ENCODE measurements around the gene ARHGAP25. TPM values are rescaled to one million over a fixed set of nuclear protein-coding genes. Genes with fewer than 3 reads are reported as not detected.

The ARHGAP25 gene
- total and polyA plus RNA-seq, 4 donors = 3.5 to 7.0 (median 5.3) TPM

- 82% methylated on average over 3 of the region's 3 CpGs for WGBS
- Histone ChIP-seq H3K27ac (ENCODE audit: low read depth in 1 of 2, low read length in 2 of 2) (no peak overlapping the region), H3K4me3 (ENCODE audit: low read depth in 1 of 3, low read length in 3 of 3) (no peak overlapping the region), H3K27me3 (ENCODE audit: control insufficient read depth in 4 of 4, insufficient read depth in 4 of 4, low read length in 3 of 4) (peaks cover 0 to 4% (median 0%) of the 10 kb centered on the region in 4 donors), H3K4me1 (ENCODE audit: control insufficient read depth in 4 of 4, insufficient read depth in 4 of 4, low read length in 3 of 4) (peaks cover 0 to 3% (median 1%) of the 10 kb centered on the region in 4 donors), H3K9me3 (ENCODE audit: control insufficient read depth in 4 of 4, low read length in 3 of 4) (no peaks in the 10 kb centered on the region), H3K36me3 (ENCODE audit: control insufficient read depth in 4 of 4, insufficient read depth in 3 of 4, low read depth in 1 of 4, low read length in 3 of 4) (no peaks in the 10 kb centered on the region), H3K9ac (ENCODE audit: low read depth in 1 of 2, low read length in 2 of 2) (no peak overlapping the region)
- TF ChIP-seq HNF4G (IDR thresholded peaks at IDR 0.05) = no peak
- TF ChIP-seq HNF4A (conservative IDR thresholded peaks at IDR 0.05) = no peak
- no peak for TF ChIP-seq EGR1 (IDR thresholded peaks at IDR 0.05; ENCODE audit: low read depth in 2 of 2)
- no peak for TF ChIP-seq MAX (IDR thresholded peaks at IDR 0.05)
- no peak for TF ChIP-seq JUND (IDR thresholded peaks at IDR 0.05)
- TF ChIP-seq, protein P1, sequence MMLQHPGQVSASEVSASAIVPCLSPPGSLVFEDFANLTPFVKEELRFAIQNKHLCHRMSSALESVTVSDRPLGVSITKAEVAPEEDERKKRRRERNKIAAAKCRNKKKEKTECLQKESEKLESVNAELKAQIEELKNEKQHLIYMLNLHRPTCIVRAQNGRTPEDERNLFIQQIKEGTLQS (IDR thresholded peaks at IDR 0.05) = no peak
- TF ChIP-seq, protein P2, sequence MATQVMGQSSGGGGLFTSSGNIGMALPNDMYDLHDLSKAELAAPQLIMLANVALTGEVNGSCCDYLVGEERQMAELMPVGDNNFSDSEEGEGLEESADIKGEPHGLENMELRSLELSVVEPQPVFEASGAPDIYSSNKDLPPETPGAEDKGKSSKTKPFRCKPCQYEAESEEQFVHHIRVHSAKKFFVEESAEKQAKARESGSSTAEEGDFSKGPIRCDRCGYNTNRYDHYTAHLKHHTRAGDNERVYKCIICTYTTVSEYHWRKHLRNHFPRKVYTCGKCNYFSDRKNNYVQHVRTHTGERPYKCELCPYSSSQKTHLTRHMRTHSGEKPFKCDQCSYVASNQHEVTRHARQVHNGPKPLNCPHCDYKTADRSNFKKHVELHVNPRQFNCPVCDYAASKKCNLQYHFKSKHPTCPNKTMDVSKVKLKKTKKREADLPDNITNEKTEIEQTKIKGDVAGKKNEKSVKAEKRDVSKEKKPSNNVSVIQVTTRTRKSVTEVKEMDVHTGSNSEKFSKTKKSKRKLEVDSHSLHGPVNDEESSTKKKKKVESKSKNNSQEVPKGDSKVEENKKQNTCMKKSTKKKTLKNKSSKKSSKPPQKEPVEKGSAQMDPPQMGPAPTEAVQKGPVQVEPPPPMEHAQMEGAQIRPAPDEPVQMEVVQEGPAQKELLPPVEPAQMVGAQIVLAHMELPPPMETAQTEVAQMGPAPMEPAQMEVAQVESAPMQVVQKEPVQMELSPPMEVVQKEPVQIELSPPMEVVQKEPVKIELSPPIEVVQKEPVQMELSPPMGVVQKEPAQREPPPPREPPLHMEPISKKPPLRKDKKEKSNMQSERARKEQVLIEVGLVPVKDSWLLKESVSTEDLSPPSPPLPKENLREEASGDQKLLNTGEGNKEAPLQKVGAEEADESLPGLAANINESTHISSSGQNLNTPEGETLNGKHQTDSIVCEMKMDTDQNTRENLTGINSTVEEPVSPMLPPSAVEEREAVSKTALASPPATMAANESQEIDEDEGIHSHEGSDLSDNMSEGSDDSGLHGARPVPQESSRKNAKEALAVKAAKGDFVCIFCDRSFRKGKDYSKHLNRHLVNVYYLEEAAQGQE (IDR thresholded peaks at IDR 0.05) = no peak
- no peak for TF ChIP-seq RXRA (IDR thresholded peaks at IDR 0.05)
- no peak for TF ChIP-seq ZBTB33 (IDR thresholded peaks at IDR 0.05)
- no peak for TF ChIP-seq YY1 (IDR thresholded peaks at IDR 0.05)
- TF ChIP-seq FOXA2 (IDR thresholded peaks at IDR 0.05) = no peak
- TF ChIP-seq GABPA (IDR thresholded peaks at IDR 0.05 in 1 of 2, conservative IDR thresholded peaks at IDR 0.05 in 1 of 2) = no peak
- TF ChIP-seq CTCF (IDR thresholded peaks at IDR 0.05; ENCODE audit: low read depth, low read length, missing input control) = no peak
- no peak for TF ChIP-seq FOXA1 (IDR thresholded peaks at IDR 0.05)
- no peak for TF ChIP-seq NR2F2 (IDR thresholded peaks at IDR 0.05)
- TF ChIP-seq TAF1 (conservative IDR thresholded peaks at IDR 0.05) = no peak
- TF ChIP-seq SP1 (IDR thresholded peaks at IDR 0.05) = no peak
- no peak for DNase-seq (ENCODE audit: low spot score)
These were observed 17.3 kb upstream of the ARHGAP25 start for GRCh38 chr2:68717305-68717661.

- no peak overlapping the region for H3K4me3 ChIP-seq (ENCODE audit: low read depth in 1 of 3, low read length in 3 of 3)
- peaks cover 0 to 1% (median 0%) of the 10 kb centered on the region in 4 donors for H3K27me3 ChIP-seq (ENCODE audit: control insufficient read depth in 4 of 4, insufficient read depth in 4 of 4, low read length in 3 of 4)
- peaks cover 0 to 3% (median 1%) of the 10 kb centered on the region in 4 donors for H3K4me1 ChIP-seq (ENCODE audit: control insufficient read depth in 4 of 4, insufficient read depth in 4 of 4, low read length in 3 of 4)
- no peaks in the 10 kb centered on the region for H3K36me3 ChIP-seq (ENCODE audit: control insufficient read depth in 4 of 4, insufficient read depth in 3 of 4, low read depth in 1 of 4, low read length in 3 of 4)
- 93% methylated on average over 4 of the region's 4 CpGs for WGBS
- no peak overlapping the region for H3K27ac ChIP-seq (ENCODE audit: low read depth in 1 of 2, low read length in 2 of 2)
- H3K9me3 ChIP-seq (ENCODE audit: control insufficient read depth in 4 of 4, low read length in 3 of 4) = no peaks in the 10 kb centered on the region
- DNase-seq (ENCODE audit: low spot score) = no peak
- H3K9ac ChIP-seq (ENCODE audit: low read depth in 1 of 2, low read length in 2 of 2) = no peak overlapping the region
- TF ChIP-seq RXRA (IDR thresholded peaks at IDR 0.05) (no peak), YY1 (IDR thresholded peaks at IDR 0.05) (no peak), ZBTB33 (IDR thresholded peaks at IDR 0.05) (no peak), NR2F2 (IDR thresholded peaks at IDR 0.05) (no peak), HNF4A (conservative IDR thresholded peaks at IDR 0.05) (no peak), HNF4G (IDR thresholded peaks at IDR 0.05) (no peak), RAD21 (IDR thresholded peaks at IDR 0.05) (no peak), FOXA1 (IDR thresholded peaks at IDR 0.05) (no peak), EGR1 (IDR thresholded peaks at IDR 0.05; ENCODE audit: low read depth in 2 of 2) (no peak), SP1 (IDR thresholded peaks at IDR 0.05) (no peak), MAX (IDR thresholded peaks at IDR 0.05) (no peak), CTCF (IDR thresholded peaks at IDR 0.05; ENCODE audit: low read depth, low read length, missing input control) (no peak), FOXA2 (IDR thresholded peaks at IDR 0.05) (no peak), JUND (IDR thresholded peaks at IDR 0.05) (no peak), GABPA (IDR thresholded peaks at IDR 0.05 in 1 of 2, conservative IDR thresholded peaks at IDR 0.05 in 1 of 2) (no peak)
- TF ChIP-seq, protein P1 (IDR thresholded peaks at IDR 0.05) = no peak
These were observed 14.7 kb upstream of the ARHGAP25 start for GRCh38 chr2:68719912-68720311.
